HFFc6 (cell line): Measurements from ENCODE around the gene MKLN1. TPM values are rescaled to one million over a fixed set of nuclear protein-coding genes. Genes with fewer than 3 reads are reported as not detected.

ENCODE experiments used
- DNase-seq: peaks from one replicate; pipeline ENCODE4 v3.0.0-alpha.2; 2018
- H3K27ac Mint-ChIP-seq: 2 replicates; pipeline ENCODE4 v1.8.0; 2020; ENCODE audit warnings: mild to moderate bottlenecking, mixed read lengths
- H3K27me3 Mint-ChIP-seq: 2 replicates; pipeline ENCODE4 v1.8.0; 2021; ENCODE audit warnings: mild to moderate bottlenecking, moderate library complexity, mixed read lengths; ENCODE audit not compliant: insufficient read depth
- H3K36me3 Mint-ChIP-seq: 2 replicates; pipeline ENCODE4 v1.8.0; 2021; ENCODE audit warnings: low read depth, mixed read lengths
- H3K4me1 Mint-ChIP-seq: 2 replicates; pipeline ENCODE4 v1.8.0; 2020; ENCODE audit warnings: low read depth, mixed read lengths
- H3K4me3 Mint-ChIP-seq: 2 replicates; pipeline ENCODE4 v1.8.0; 2020; ENCODE audit warnings: mild to moderate bottlenecking, moderate library complexity, mixed read lengths
- H3K9me3 Mint-ChIP-seq: 2 replicates; pipeline ENCODE4 v1.8.0; 2020; ENCODE audit warnings: mild to moderate bottlenecking, mixed read lengths
- total RNA-seq, 6 experiments: library from RNA; stranded (reverse); fragmentation: NEBNext Ultra II Directional; extraction: Animal tissue kit (Norgen Biotek cat#: 25700); gene quantifications; 2 replicates in 1 of 6; 3 replicates in 5 of 6; pipeline ENCODE4 v1.2.3, GENCODE V29; 2021
- TF ChIP-seq, protein P1 (sequence below): fragments of 200-600 bp; sonication (generic); IDR thresholded peaks from 2 replicates; pipeline ENCODE4 v1.5.0; 2021; ENCODE audit warnings: antibody characterized with exemption, mild to moderate bottlenecking

Gene MKLN1
- total RNA-seq, 6 experiments from 2014 or later = 31.9 to 44.7 (median 38.6) TPM

DNA sequence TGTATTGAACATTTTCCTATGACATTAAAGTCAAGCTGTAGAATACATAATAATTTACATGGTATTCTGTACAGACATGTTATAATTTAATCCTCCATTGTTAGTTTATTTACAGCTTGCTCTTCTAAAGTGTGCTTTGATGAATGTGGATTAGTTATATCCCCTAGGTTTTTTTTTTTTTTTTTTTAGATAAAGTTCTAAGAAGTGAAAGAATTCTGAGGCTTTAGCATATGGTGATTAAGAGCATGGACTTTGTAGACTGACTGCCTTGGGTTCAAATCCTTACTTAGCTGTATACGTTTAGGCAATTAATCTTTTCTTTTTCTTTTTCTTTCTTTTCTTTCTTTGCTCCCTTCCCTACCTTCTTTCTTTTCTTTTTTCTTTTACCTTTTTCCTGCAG lies 44.9 kb downstream of the MKLN1 start:
- Mint-ChIP-seq H3K4me1 (peaks cover 62% of the 10 kb centered on the region), H3K9me3 (no peaks in the 10 kb centered on the region), H3K27me3 (peaks cover 2% of the 10 kb centered on the region; the same call in 1 of the 2 replicates), H3K27ac (no peak overlapping the region), H3K4me3 (no peak overlapping the region), H3K36me3 (peaks cover 15% of the 10 kb centered on the region)
- TF ChIP-seq, protein P1, sequence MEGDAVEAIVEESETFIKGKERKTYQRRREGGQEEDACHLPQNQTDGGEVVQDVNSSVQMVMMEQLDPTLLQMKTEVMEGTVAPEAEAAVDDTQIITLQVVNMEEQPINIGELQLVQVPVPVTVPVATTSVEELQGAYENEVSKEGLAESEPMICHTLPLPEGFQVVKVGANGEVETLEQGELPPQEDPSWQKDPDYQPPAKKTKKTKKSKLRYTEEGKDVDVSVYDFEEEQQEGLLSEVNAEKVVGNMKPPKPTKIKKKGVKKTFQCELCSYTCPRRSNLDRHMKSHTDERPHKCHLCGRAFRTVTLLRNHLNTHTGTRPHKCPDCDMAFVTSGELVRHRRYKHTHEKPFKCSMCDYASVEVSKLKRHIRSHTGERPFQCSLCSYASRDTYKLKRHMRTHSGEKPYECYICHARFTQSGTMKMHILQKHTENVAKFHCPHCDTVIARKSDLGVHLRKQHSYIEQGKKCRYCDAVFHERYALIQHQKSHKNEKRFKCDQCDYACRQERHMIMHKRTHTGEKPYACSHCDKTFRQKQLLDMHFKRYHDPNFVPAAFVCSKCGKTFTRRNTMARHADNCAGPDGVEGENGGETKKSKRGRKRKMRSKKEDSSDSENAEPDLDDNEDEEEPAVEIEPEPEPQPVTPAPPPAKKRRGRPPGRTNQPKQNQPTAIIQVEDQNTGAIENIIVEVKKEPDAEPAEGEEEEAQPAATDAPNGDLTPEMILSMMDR = no peak
- no peak for DNase-seq

DNA sequence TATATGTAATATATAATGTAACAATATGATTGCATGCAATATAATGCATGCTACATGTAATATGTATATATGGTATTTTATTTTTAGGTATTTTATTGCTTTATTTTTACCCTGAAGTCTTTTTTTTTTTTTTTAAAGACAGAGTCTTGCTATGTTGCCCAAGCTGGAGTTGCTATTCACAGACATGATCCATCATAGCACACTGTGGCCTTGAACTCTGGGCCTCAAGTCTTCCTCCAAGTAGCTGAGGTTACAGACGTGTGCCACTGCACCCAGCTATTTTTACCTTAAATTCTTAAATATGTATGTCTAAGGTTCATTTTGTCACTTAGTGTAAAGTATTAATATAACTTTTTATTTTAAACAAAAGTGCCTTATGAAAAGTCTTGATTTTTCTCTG lies 47.1 kb downstream of the MKLN1 start:
- peaks cover 43% of the 10 kb centered on the region for H3K4me1 Mint-ChIP-seq
- H3K27ac Mint-ChIP-seq = no peak overlapping the region
- TF ChIP-seq, protein P1 = no peak

DNA sequence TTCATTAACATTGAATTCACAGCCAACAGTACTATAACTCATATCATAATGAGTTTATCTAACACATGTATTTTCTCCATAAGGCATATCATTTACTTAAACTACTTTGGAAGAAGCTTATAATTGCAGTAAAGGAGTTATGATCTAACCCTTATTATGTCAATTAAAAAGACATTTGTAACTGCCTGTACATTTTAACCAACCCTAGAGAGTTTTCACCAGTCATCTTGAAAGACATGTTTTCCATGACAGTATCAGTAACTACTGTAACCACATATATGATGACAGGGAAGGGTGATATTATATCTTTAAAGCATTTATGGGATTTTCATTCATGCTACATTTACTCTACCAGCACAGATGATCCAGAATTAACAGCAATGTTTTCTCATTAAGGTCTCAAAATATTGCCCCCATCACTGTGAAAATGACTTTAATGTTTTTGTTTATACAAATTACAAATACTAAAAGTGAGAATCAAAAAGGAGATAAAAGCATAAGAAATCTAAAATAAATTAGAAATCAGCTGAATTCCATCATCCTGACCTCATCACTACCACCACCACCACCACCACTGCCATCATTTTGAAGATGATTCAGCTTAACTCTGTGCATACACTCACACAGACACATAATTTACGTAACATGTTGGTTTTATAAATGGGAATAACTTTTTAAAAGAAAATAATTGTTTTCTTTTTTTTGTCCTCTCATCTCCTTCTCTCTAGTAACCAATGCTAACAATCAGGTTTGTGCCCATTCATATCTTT lies 53.6 kb downstream of the MKLN1 start:
- TF ChIP-seq, protein P1 = no peak
- Mint-ChIP-seq H3K4me1 (peaks cover 59% of the 10 kb centered on the region), H3K9me3 (no peaks in the 10 kb centered on the region), H3K27ac (peak overlapping the region; percentile 90), H3K4me3 (peak overlapping the region; percentile 51), H3K27me3 (no peaks in the 10 kb centered on the region; the same call in 1 of the 2 replicates), H3K36me3 (peaks cover 16% of the 10 kb centered on the region; the same call in 1 of the 2 replicates)
- DNase-seq = peak; percentile 77

More for the DNA sequence above, 47.1 kb downstream of the MKLN1 start:
- DNase-seq = no peak
- no peaks in the 10 kb centered on the region for H3K9me3 Mint-ChIP-seq
- H3K36me3 Mint-ChIP-seq = 0 out of 2 replicates have a peak, but pooled peaks cover 6% of the 10 kb centered on the region
- peaks cover 2% of the 10 kb centered on the region; the same call in 1 of the 2 replicates for H3K27me3 Mint-ChIP-seq
- H3K4me3 Mint-ChIP-seq = no peak overlapping the region

DNA sequence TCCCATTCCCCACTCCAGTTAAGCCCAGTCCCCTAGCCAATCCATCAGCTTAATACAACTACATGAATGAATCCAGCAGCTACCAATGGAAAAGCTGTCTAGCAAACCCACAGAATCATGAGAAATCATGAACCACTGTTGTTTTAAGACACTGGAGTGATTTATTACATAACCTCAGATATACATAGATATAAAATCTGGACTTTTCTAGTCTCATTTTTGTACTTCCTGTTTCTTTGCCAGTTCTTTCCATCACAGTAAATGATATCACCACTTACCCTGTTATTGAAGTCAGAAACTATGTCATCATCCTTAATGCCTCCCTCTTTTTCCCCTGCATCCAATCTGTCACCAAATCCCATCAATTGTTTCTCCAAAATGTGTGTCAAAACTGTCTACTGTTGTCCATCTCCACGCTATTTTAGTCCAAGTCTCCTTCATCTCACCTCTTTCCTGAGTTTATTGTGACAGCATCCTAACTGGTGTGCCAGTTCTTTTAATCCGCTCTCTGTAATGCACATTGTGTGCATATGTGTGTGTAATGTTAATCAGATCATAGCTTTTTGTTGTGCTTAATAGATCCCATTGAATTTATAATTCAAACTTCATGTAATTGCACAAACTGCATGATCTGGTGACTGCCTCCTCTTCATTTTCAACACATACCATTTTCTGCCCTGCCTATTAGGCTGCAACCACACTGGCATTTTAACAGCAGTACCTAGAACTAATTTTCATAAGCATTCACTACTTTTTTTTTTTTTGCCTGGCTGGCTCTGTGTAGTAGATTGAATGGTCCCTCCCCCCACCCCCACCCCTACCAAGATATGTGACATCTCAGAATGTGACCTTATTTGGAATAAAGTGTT lies 56.0 kb downstream of the MKLN1 start:
- H3K9me3 Mint-ChIP-seq = no peaks in the 10 kb centered on the region
- H3K4me1 Mint-ChIP-seq = peaks cover 59% of the 10 kb centered on the region
- peaks cover 18% of the 10 kb centered on the region; the same call in 1 of the 2 replicates for H3K36me3 Mint-ChIP-seq
- TF ChIP-seq, protein P1 = no peak
- H3K27ac Mint-ChIP-seq = peak overlapping the region; percentile 29
- no peak overlapping the region for H3K4me3 Mint-ChIP-seq
- H3K27me3 Mint-ChIP-seq = no peaks in the 10 kb centered on the region; the same call in 1 of the 2 replicates
- DNase-seq = peak; percentile 1

DNA sequence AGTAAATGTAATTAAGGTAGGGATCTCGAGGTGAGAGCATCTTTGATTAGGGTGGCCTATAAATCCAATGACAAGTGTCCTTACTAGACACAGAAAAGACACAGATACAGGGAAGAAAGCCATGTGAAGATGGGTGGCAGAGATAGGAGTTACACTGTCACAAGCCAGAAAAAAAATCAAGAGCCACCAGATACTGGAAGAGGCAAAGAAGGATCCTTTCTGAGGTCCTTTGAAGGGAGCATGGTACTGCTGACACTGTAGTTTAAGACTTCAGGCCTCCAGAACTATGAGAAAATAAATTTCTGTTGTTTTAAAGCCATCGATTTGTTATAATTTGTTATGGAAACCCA lies 56.6 kb downstream of the MKLN1 start:
- no peak for DNase-seq
- Mint-ChIP-seq H3K9me3 (no peaks in the 10 kb centered on the region), H3K27me3 (no peaks in the 10 kb centered on the region; the same call in 1 of the 2 replicates), H3K4me1 (peaks cover 59% of the 10 kb centered on the region), H3K27ac (peak overlapping the region; percentile 29; the same call in 1 of the 2 replicates), H3K4me3 (no peak overlapping the region), H3K36me3 (peaks cover 18% of the 10 kb centered on the region; the same call in 1 of the 2 replicates)
- TF ChIP-seq, protein P1 = no peak
